WTC11 (cell line): ENCODE results near the gene PIK3CG.

ENCODE experiments used
- CTCF ChIP-seq: fragments of 200-600 bp; IDR thresholded peaks from 2 replicates; pipeline ENCODE4 v1.8.0; 2022; ENCODE audit warnings: antibody characterized with exemption
- E2F4 ChIP-seq: sonication (generic); formaldehyde crosslinking; IDR thresholded peaks from 2 replicates; pipeline ENCODE4 v1.8.1; 2022; ENCODE audit warnings: low read depth, mild to moderate bottlenecking, moderate library complexity, missing genetic modification reagents, borderline replicate concordance
- FOXJ3 ChIP-seq: sonication (generic); formaldehyde crosslinking; IDR thresholded peaks from 2 replicates; pipeline ENCODE4 v1.9.0; 2021; ENCODE audit warnings: missing genetic modification reagents, mild to moderate bottlenecking, borderline replicate concordance
- JUN ChIP-seq: sonication (generic); formaldehyde crosslinking; IDR thresholded peaks from 2 replicates; pipeline ENCODE4 v1.8.0; 2023; ENCODE audit warnings: mild to moderate bottlenecking, missing genetic modification reagents
- ZNF232 ChIP-seq: sonication (generic); formaldehyde crosslinking; IDR thresholded peaks from 2 replicates; pipeline ENCODE4 v1.8.0; 2022; ENCODE audit warnings: mild to moderate bottlenecking, missing genetic modification reagents

- no peak for TF ChIP-seq ZNF232 (CRISPR knock-in tag)
- no peak for TF ChIP-seq CTCF
- no peak for TF ChIP-seq JUN (CRISPR knock-in tag)
- TF ChIP-seq E2F4 (CRISPR knock-in tag): no peak
- no peak for TF ChIP-seq FOXJ3 (CRISPR knock-in tag)
Measured at GRCh38 chr7:106872763-106873162, 7.7 kb downstream of the PIK3CG start.
